Right lobe of liver (tissue), 6 donors: Measurements from ENCODE around the gene GFI1. TPM values are rescaled to one million over a fixed set of nuclear protein-coding genes. Genes with fewer than 3 reads are reported as not detected.

Source experiments
- ATAC-seq, 4 donors: fragments of 200-7000 bp; cut with Tn5 transposase; one replicate each; pipeline ENCODE4 v1.9.1; 2020; ENCODE audit warnings: mild to moderate bottlenecking in 4 of 4, moderate library complexity in 4 of 4
- DNase-seq, 3 donors: peaks; one replicate each; pipeline ENCODE4 v3.0.0-alpha.2; 2020
- H3K27ac ChIP-seq, 3 donors: fragments of 200-600 bp; one replicate each; pipeline ENCODE4 v1.8.0; 2022
- H3K27me3 ChIP-seq, 2 donors: fragments of 200-600 bp; one replicate each; pipeline ENCODE4 v1.8.0; 2022
- H3K36me3 ChIP-seq, 4 donors: fragments of 200-600 bp; sonication (generic) in 1 of 4; one replicate each; pipeline versions ENCODE4 v1.5.1 to v1.8.0; 2017 to 2022; ENCODE audit warnings: control low read depth in 1 of 4
- H3K4me1 ChIP-seq, 4 donors: fragments of 200-600 bp; sonication (generic) in 1 of 4; one replicate each; pipeline versions ENCODE4 v1.5.1 to v1.8.0; 2017 to 2022; ENCODE audit warnings: control low read depth in 1 of 4
- H3K4me3 ChIP-seq, 3 donors: fragments of 200-600 bp; one replicate each; pipeline ENCODE4 v1.8.0; 2022
- H3K9me3 ChIP-seq, 4 donors: fragments of 200-600 bp; sonication (generic) in 1 of 4; one replicate each; pipeline versions ENCODE4 v1.5.1 to v1.8.0; 2017 to 2022; ENCODE audit warnings: control low read depth in 1 of 4
- CTCF ChIP-seq, 4 donors: fragments of 200-600 bp in 3 of 4; fragments of 450-650 bp in 1 of 4; IDR thresholded peaks; one replicate each; pipeline versions ENCODE4 v1.5.1 to v1.8.0; 2016 to 2022; ENCODE audit warnings: antibody characterized with exemption in 4 of 4, mild to moderate bottlenecking in 2 of 4
- POLR2A ChIP-seq: fragments of 450-650 bp; IDR thresholded peaks from one replicate; pipeline ENCODE4 v1.6.1; 2017; ENCODE audit warnings: antibody characterized with exemption, mild to moderate bottlenecking
- WGBS: methylation state at CpG from one replicate; pipeline ENCODE4 v1.1.6; 2018; ENCODE audit warnings: low coverage, low lambda C conversion rate; ENCODE audit not compliant: insufficient coverage; ENCODE audit errors: missing lambda C conversion rate; 5-methylcytosine and 5-hydroxymethylcytosine counted together
- intact Hi-C, 2 donors: fragments of 100-400 bp; cut with DNase I; formaldehyde crosslinking; loops; one replicate each; pipeline versions ENCODE4 v1.11.2 to v1.14.1; 2022
- total RNA-seq, 6 experiments: library from RNA; depleted of rRNA in 2 of 6; stranded (reverse); fragments of >200 nt in 2 of 6; fragmentation: NEBNext Ultra II Directional in 3 of 6; extraction: Animal tissue kit (Norgen Biotek cat#: 25700) in 3 of 6; gene quantifications; one replicate each; pipeline versions ENCODE4 v1.1.0 to v1.2.4, GENCODE V29; 2016 to 2023
- donor health status: DM: no; HTN: yes; CAD: no.
- donor health status: DM: no; HTN: no; CAD: no.
- donor health status: DM: no; HTN: no; CAD: no.
- donor health status: DM: no; HTN: yes; CAD: no.
- donor health status: DM: no; HTN: yes; CAD: no.

GFI1 gene
- total RNA-seq, 6 experiments from 2014 or later = 0.12 to 0.80 (median 0.42) TPM

GRCh38 chr1:92445865-92446264 is 40.9 kb downstream of the GFI1 start:
- ATAC-seq (no peak), DNase-seq (no peak)
- no peaks in the 10 kb centered on the region for H3K36me3 ChIP-seq
- intact Hi-C loops = no loop called here
- no peak for TF ChIP-seq CTCF (IDR thresholded peaks at IDR 0.05)
- no peak for TF ChIP-seq POLR2A
- H3K4me1 ChIP-seq = no peaks in the 10 kb centered on the region
- H3K9me3 ChIP-seq = no peaks in the 10 kb centered on the region
- WGBS = 69% methylated on average over 2 of the region's 2 CpGs
- no peak overlapping the region for H3K4me3 ChIP-seq
- no peaks in the 10 kb centered on the region for H3K27me3 ChIP-seq
- no peak overlapping the region for H3K27ac ChIP-seq

- no peaks in the 10 kb centered on the region for H3K9me3 ChIP-seq
- H3K27me3 ChIP-seq = no peaks in the 10 kb centered on the region
- 46% methylated on average over 1 of the region's 1 CpG for whole genome bisulfite sequencing
- H3K4me3 ChIP-seq = no peak overlapping the region
- H3K27ac ChIP-seq = no peak overlapping the region
- DNase-seq (no peak), ATAC-seq (peak in 1 of 4 donors; percentile 34)
- no peaks in the 10 kb centered on the region for H3K36me3 ChIP-seq
- TF ChIP-seq CTCF (IDR thresholded peaks at IDR 0.05) (no peak), POLR2A (no peak)
- no peaks in the 10 kb centered on the region for H3K4me1 ChIP-seq
- intact Hi-C loops = no loop called here
Observed at GRCh38 chr1:92444351-92444750, 42.4 kb downstream of the GFI1 start.

- H3K36me3 ChIP-seq = no peaks in the 10 kb centered on the region
- H3K4me1 ChIP-seq = no peaks in the 10 kb centered on the region
- 49% methylated on average over 3 of the region's 3 CpGs for WGBS
- no peak for DNase-seq
- H3K27me3 ChIP-seq = no peaks in the 10 kb centered on the region
- intact Hi-C loops = no loop called here
- H3K4me3 ChIP-seq = no peak overlapping the region
- H3K27ac ChIP-seq = no peak overlapping the region
- ATAC-seq = no peak
- no peaks in the 10 kb centered on the region for H3K9me3 ChIP-seq
- TF ChIP-seq POLR2A (no peak), CTCF (IDR thresholded peaks at IDR 0.05) (no peak)
Observed at GRCh38 chr1:92443893-92444292, 42.8 kb downstream of the GFI1 start.

- no peak overlapping the region for H3K27ac ChIP-seq
- no peak for DNase-seq
- no peaks in the 10 kb centered on the region for H3K9me3 ChIP-seq
- H3K36me3 ChIP-seq = no peaks in the 10 kb centered on the region
- TF ChIP-seq POLR2A (no peak), CTCF (IDR thresholded peaks at IDR 0.05) (no peak)
- 96% methylated on average over 3 of the region's 5 CpGs for WGBS
- H3K27me3 ChIP-seq = no peaks in the 10 kb centered on the region
- intact Hi-C loops = no loop called here
- ATAC-seq = no peak
- no peaks in the 10 kb centered on the region for H3K4me1 ChIP-seq
- H3K4me3 ChIP-seq = peak overlapping the region in 1 of 3 donors; percentile 24
Observed at GRCh38 chr1:92442351-92442750, 44.4 kb downstream of the GFI1 start.
